K562 (cell line): ENCODE data around the gene TPGS1. TPM values are rescaled to one million over a fixed set of nuclear protein-coding genes. Genes with fewer than 3 reads are reported as not detected.
A peak's percentile ranks its signal among the peaks of the same experiment; 100 is the strongest.

ENCODE experiments used
- ASH1L ChIP-seq: fragments of 450-650 bp; IDR thresholded peaks from 2 replicates; pipeline ENCODE4 v1.6.1; 2018; ENCODE audit warnings: borderline replicate concordance, mild to moderate bottlenecking, low read depth; ENCODE audit not compliant: partially characterized antibody
- CBFB ChIP-seq: sonication (generic); formaldehyde crosslinking; IDR thresholded peaks from 2 replicates; pipeline ENCODE4 v1.4.0; 2020; ENCODE audit warnings: mild to moderate bottlenecking, missing genetic modification reagents
- FOXA1 ChIP-seq: fragments of 450-650 bp; IDR thresholded peaks from 2 replicates; pipeline ENCODE4 v1.6.1; 2016; ENCODE audit warnings: mild to moderate bottlenecking, borderline replicate concordance
- KDM1A ChIP-seq, 2 experiments: fragments of 450-650 bp; IDR thresholded peaks; 2 replicates each; pipeline ENCODE4 v1.6.1; 2016; ENCODE audit warnings: mild to moderate bottlenecking in 2 of 2
- PKNOX1 ChIP-seq: fragments of 450-650 bp; IDR thresholded peaks from 2 replicates; pipeline ENCODE4 v1.6.1; 2016
- PTBP1 ChIP-seq: fragments of 200-400 bp; formaldehyde crosslinking; IDR thresholded peaks from 2 replicates; pipeline ENCODE4 v1.6.1; 2017; ENCODE audit warnings: low read depth, low read length
- TCF7L2 ChIP-seq: fragments of 150-350 bp; IDR thresholded peaks from 2 replicates; pipeline ENCODE4 v1.6.1; 2016; ENCODE audit warnings: low read depth, mild to moderate bottlenecking, low read length, moderate library complexity
- TGIF2 ChIP-seq: sonication (generic); formaldehyde crosslinking; IDR thresholded peaks from 2 replicates; pipeline ENCODE4 v1.8.1; 2022; ENCODE audit warnings: mild to moderate bottlenecking, missing genetic modification reagents, moderate library complexity
- ZBTB33 ChIP-seq: sonication (generic); formaldehyde crosslinking; IDR thresholded peaks from 2 replicates; pipeline ENCODE4 v1.8.1; 2023; ENCODE audit warnings: mild to moderate bottlenecking, missing genetic modification reagents
- ZBTB40 ChIP-seq, 2 experiments: fragments of 450-650 bp in 1 of 2; sonication (generic) in 1 of 2; formaldehyde crosslinking in 1 of 2; IDR thresholded peaks; 2 replicates each; pipeline versions ENCODE4 v1.7.1 to v1.9.0; 2016 to 2022; ENCODE audit warnings: inconsistent platforms in 1 of 2, mild to moderate bottlenecking in 1 of 2, missing genetic modification reagents in 1 of 2
- ZBTB7A ChIP-seq: IDR thresholded peaks from 2 replicates; pipeline ENCODE4 v1.6.1; 2011; ENCODE audit warnings: low read depth, mild to moderate bottlenecking, low read length, moderate library complexity, borderline replicate concordance; ENCODE audit not compliant: control insufficient read depth
- ZKSCAN1 ChIP-seq: fragments of 150-350 bp; IDR thresholded peaks from 2 replicates; pipeline ENCODE4 v1.6.1; 2016; ENCODE audit warnings: low read depth, low read length
- ZNF384 ChIP-seq: IDR thresholded peaks from 2 replicates; pipeline ENCODE4 v1.6.1; 2012; ENCODE audit warnings: low read depth, low read length, improper control_type of control experiment
- ZNF431 ChIP-seq: sonication (generic); formaldehyde crosslinking; IDR thresholded peaks from 2 replicates; pipeline ENCODE4 v1.8.0; 2022; ENCODE audit warnings: mild to moderate bottlenecking, missing genetic modification reagents
- ZNF785 ChIP-seq: fragments of 250-450 bp; sonication (Bioruptor Pico); IDR thresholded peaks from 2 replicates; pipeline ENCODE4 v1.4.0; 2020; ENCODE audit warnings: mild to moderate bottlenecking
- polyA plus RNA-seq, 8 experiments: library from polyadenylated mRNA; depleted of rRNA in 4 of 8; stranded (reverse) in 5 of 8; unstranded in 3 of 8; fragments of >200 nt; fragmentation: Nextera tagmentation in 2 of 8; fragmentation: Illumina TruSeq in 1 of 8; extraction: Ambion mirVana in 2 of 8; extraction: Trizol in 1 of 8; gene quantifications; 2 replicates each; pipeline versions ENCODE4 v1.2.1 to v1.2.3, GENCODE V29; 2011 to 2014; ENCODE audit warnings: inconsistent platforms in 1 of 8, missing spikeins in 1 of 8
- total RNA-seq, 7 experiments: library from RNA; depleted of rRNA in 6 of 7; stranded (reverse); fragments of >200 nt in 6 of 7; fragmentation: Illumina TruSeq in 2 of 7; extraction: Trizol in 2 of 7; gene quantifications; 2 replicates each; pipeline versions ENCODE4 v1.2.1 to v1.2.3, GENCODE V29; 2011 to 2021; ENCODE audit warnings: low replicate concordance in 1 of 7

Gene TPGS1
- total and polyA plus RNA-seq, 9 of the 15 experiments (the other 6 are each of a cell fraction or from before 2014, with no cell fraction given) = 0.30 to 31.6 (median 1.2) TPM; not detected in 2

- TF ChIP-seq ZBTB33 (CRISPR knock-in tag) = peak; percentile 23; the same call in 1 of the 2 replicates
- TF ChIP-seq FOXA1 = no peak
- TF ChIP-seq PKNOX1 = no peak
- TF ChIP-seq TGIF2 = no peak
- no peak for TF ChIP-seq PTBP1
- TF ChIP-seq ZNF431 (CRISPR knock-in tag) = no peak
- TF ChIP-seq ZNF785 (CRISPR knock-in tag) = no peak
- TF ChIP-seq CBFB (CRISPR knock-in tag) = no peak
- 0 out of 2 replicates have a peak, but pooled peaks have one; percentile 28 for TF ChIP-seq ZBTB7A
- no peak for TF ChIP-seq ZKSCAN1
- TF ChIP-seq ZBTB40 (IDR thresholded peaks at IDR 0.05) = no peak
- no peak for TF ChIP-seq ZBTB40 (CRISPR knock-in tag; IDR thresholded peaks at IDR 0.05)
- no peak for TF ChIP-seq ASH1L
- TF ChIP-seq ZNF384 = no peak
- TF ChIP-seq TCF7L2 = no peak
- TF ChIP-seq KDM1A (IDR thresholded peaks at IDR 0.05) = 0 out of 4 replicates have a peak, but pooled peaks of 1 of the 2 experiments have one; percentile 15
Observed at GRCh38 chr19:548886-549830, 41.9 kb downstream of the TPGS1 start (continued).
